ENCODE data around the gene AR. TPM values are rescaled to one million over a fixed set of nuclear protein-coding genes. Genes with fewer than 3 reads are reported as not detected.
"Not testable (repeated sequence)": the region's sequence is repeated elsewhere in the genome, so short reads cannot be mapped to it uniquely, and the experiment has no call there.

AR gene
- total RNA-seq, 1 donor from 2014 or later: 6.7 TPM

- Mint-ChIP-seq H3K4me3 (no peak overlapping the region), H3K27me3 (ENCODE audit: insufficient read depth, low read depth) (peaks cover 3% of the 10 kb centered on the region), H3K27ac (no peak overlapping the region), H3K36me3 (no peaks in the 10 kb centered on the region), H3K4me1 (no peaks in the 10 kb centered on the region), H3K9me3 (no peaks in the 10 kb centered on the region)
- no peak overlapping the region for H3K4me3 ChIP-seq
- TF ChIP-seq EZH2 (IDR thresholded peaks at IDR 0.05) (no peak), EZH2phosphoT487 (IDR thresholded peaks at IDR 0.05) (no peak), CTCF (IDR thresholded peaks at IDR 0.05) (no peak)
- H3K9ac ChIP-seq: no peak overlapping the region
- H2AFZ ChIP-seq (replicated peaks): no peak overlapping the region
- no peaks in the 10 kb centered on the region for H3K4me1 ChIP-seq
- no peak overlapping the region for H3K27ac ChIP-seq
- no peaks in the 10 kb centered on the region for H3F3A ChIP-seq (ENCODE audit: low read depth)
- no peaks in the 10 kb centered on the region for H3K27me3 ChIP-seq
- H3K79me2 ChIP-seq (ENCODE audit: low read depth): no peaks in the 10 kb centered on the region
- no peaks in the 10 kb centered on the region for H4K20me1 ChIP-seq (ENCODE audit: low read depth)
- peaks cover 2% of the 10 kb centered on the region for H3K9me3 ChIP-seq (ENCODE audit: low read depth)
- DNase-seq (ENCODE audit: low spot score): no peak
- H3K36me3 ChIP-seq: no peaks in the 10 kb centered on the region
- no peak overlapping the region for H3K4me2 ChIP-seq
These were observed 108.7 kb downstream of the AR start for GRCh38 chrX:67652543-67652942.

- H3K4me1 ChIP-seq: no peaks in the 10 kb centered on the region
- no peaks in the 10 kb centered on the region for H3F3A ChIP-seq (ENCODE audit: low read depth)
- DNase-seq (ENCODE audit: low spot score): no peak
- no peak overlapping the region for H3K9ac ChIP-seq
- no peak overlapping the region for H3K4me3 ChIP-seq
- peaks cover 3% of the 10 kb centered on the region for H3K36me3 Mint-ChIP-seq
- no peaks in the 10 kb centered on the region for H3K27me3 Mint-ChIP-seq (ENCODE audit: insufficient read depth, low read depth)
- H3K9me3 ChIP-seq (ENCODE audit: low read depth): peaks cover 2% of the 10 kb centered on the region
- no peaks in the 10 kb centered on the region for H3K4me1 Mint-ChIP-seq
- no peaks in the 10 kb centered on the region for H3K36me3 ChIP-seq
- H3K27ac Mint-ChIP-seq: no peak overlapping the region
- TF ChIP-seq EZH2phosphoT487 (IDR thresholded peaks at IDR 0.05) (no peak), EZH2 (IDR thresholded peaks at IDR 0.05) (no peak), CTCF (IDR thresholded peaks at IDR 0.05) (no peak)
- no peaks in the 10 kb centered on the region for H3K79me2 ChIP-seq (ENCODE audit: low read depth)
- no peaks in the 10 kb centered on the region for H3K27me3 ChIP-seq
- H4K20me1 ChIP-seq (ENCODE audit: low read depth): no peaks in the 10 kb centered on the region
- no peak overlapping the region for H3K27ac ChIP-seq
- no peak overlapping the region for H2AFZ ChIP-seq (replicated peaks)
- no peak overlapping the region for H3K4me3 Mint-ChIP-seq
- H3K4me2 ChIP-seq: no peak overlapping the region
- H3K9me3 Mint-ChIP-seq: peaks cover 2% of the 10 kb centered on the region
These were observed 110.5 kb downstream of the AR start for GRCh38 chrX:67654301-67654700.

- Histone ChIP-seq H3K4me3 (no peak overlapping the region), H4K20me1 (ENCODE audit: low read depth) (no peaks in the 10 kb centered on the region), H3F3A (ENCODE audit: low read depth) (no peaks in the 10 kb centered on the region), H3K4me1 (no peaks in the 10 kb centered on the region), H3K36me3 (no peaks in the 10 kb centered on the region), H2AFZ (replicated peaks) (no peak overlapping the region), H3K4me2 (no peak overlapping the region), H3K9me3 (ENCODE audit: low read depth) (peaks cover 5% of the 10 kb centered on the region), H3K27me3 (no peaks in the 10 kb centered on the region), H3K27ac (no peak overlapping the region), H3K79me2 (ENCODE audit: low read depth) (no peaks in the 10 kb centered on the region), H3K9ac (no peak overlapping the region)
- Mint-ChIP-seq H3K36me3 (peaks cover 3% of the 10 kb centered on the region), H3K27me3 (ENCODE audit: insufficient read depth, low read depth) (peaks cover 3% of the 10 kb centered on the region), H3K4me1 (no peaks in the 10 kb centered on the region), H3K9me3 (peaks cover 28% of the 10 kb centered on the region), H3K27ac (no peak overlapping the region), H3K4me3 (no peak overlapping the region)
- no peak for DNase-seq (ENCODE audit: low spot score)
- TF ChIP-seq CTCF (IDR thresholded peaks at IDR 0.05): no peak
- TF ChIP-seq EZH2phosphoT487 (IDR thresholded peaks at IDR 0.05): no peak
- TF ChIP-seq EZH2 (IDR thresholded peaks at IDR 0.05): no peak
These were observed 121.8 kb downstream of the AR start for GRCh38 chrX:67665583-67665982.

GRCh38 chrX:67670717-67671116 is 126.9 kb downstream of the AR start:
- H3K79me2 ChIP-seq (ENCODE audit: low read depth); DNase-seq (ENCODE audit: low spot score); H4K20me1 ChIP-seq (ENCODE audit: low read depth); H3K27me3 ChIP-seq; H3K9me3 ChIP-seq (ENCODE audit: low read depth); H3F3A ChIP-seq (ENCODE audit: low read depth); H3K4me2 ChIP-seq; H2AFZ ChIP-seq (replicated peaks); H3K36me3 ChIP-seq; H3K4me3 ChIP-seq; H3K4me3 Mint-ChIP-seq; H3K9ac ChIP-seq; H3K27ac ChIP-seq; H3K27me3 Mint-ChIP-seq (ENCODE audit: insufficient read depth, low read depth); H3K27ac Mint-ChIP-seq; H3K36me3 Mint-ChIP-seq; H3K4me1 ChIP-seq; H3K4me1 Mint-ChIP-seq: not testable (repeated sequence)
- peaks cover 21% of the 10 kb centered on the region for H3K9me3 Mint-ChIP-seq

Measured in neural progenitor cell (in vitro differentiated cells).